Measurements from ENCODE around the gene KHDRBS2. TPM values are rescaled to one million over a fixed set of nuclear protein-coding genes. Genes with fewer than 3 reads are reported as not detected.

The KHDRBS2 gene
- total RNA-seq, 1 donor: not detected

DNA sequence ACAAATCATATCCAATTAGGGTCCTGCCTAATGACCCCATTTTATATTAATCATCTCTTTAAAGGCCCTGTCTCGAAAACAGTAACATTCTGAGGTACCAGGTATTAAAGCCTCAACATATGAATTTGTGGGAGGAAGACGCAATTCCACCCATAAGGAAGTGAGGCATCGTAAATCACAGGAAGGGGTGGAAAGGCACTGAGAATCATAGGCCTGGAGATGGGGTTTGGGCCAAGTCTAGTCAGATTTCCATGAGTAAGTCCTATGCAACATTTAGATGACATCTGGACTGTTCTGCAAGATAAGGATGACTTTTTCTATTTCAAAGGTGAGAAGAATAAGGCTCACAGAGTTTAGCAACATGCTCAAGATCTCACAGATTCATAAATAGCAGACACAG, 534.0 kb downstream of the KHDRBS2 start:
- TF ChIP-seq, protein P1, sequence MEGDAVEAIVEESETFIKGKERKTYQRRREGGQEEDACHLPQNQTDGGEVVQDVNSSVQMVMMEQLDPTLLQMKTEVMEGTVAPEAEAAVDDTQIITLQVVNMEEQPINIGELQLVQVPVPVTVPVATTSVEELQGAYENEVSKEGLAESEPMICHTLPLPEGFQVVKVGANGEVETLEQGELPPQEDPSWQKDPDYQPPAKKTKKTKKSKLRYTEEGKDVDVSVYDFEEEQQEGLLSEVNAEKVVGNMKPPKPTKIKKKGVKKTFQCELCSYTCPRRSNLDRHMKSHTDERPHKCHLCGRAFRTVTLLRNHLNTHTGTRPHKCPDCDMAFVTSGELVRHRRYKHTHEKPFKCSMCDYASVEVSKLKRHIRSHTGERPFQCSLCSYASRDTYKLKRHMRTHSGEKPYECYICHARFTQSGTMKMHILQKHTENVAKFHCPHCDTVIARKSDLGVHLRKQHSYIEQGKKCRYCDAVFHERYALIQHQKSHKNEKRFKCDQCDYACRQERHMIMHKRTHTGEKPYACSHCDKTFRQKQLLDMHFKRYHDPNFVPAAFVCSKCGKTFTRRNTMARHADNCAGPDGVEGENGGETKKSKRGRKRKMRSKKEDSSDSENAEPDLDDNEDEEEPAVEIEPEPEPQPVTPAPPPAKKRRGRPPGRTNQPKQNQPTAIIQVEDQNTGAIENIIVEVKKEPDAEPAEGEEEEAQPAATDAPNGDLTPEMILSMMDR (IDR thresholded peaks at IDR 0.05; ENCODE audit: insufficient read depth, low read length): no peak
- no peak for DNase-seq (ENCODE audit: low read depth)
- no peak overlapping the region for H3K4me3 ChIP-seq (ENCODE audit: low read depth, low read length)

DNA sequence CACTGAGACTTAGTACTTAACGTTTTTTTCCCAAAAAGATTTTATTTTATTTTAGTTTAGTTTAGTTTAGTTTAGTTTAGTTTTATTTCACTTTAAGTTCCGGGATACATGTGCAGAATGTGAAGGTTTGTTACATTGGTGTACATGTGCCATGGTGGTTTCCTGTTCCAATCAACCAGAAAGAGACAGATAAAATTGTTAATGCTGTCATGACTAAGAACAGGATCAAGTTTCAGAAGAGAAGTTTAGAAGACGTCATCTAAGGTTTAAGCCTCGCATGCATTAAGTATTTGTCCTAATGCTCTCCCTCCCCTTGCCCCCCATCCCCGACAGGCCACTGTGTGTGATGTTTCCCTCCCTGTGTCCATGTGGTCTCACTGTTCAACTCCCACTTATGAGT, 540.0 kb downstream of the KHDRBS2 start:
- TF ChIP-seq, protein P1 (IDR thresholded peaks at IDR 0.05; ENCODE audit: insufficient read depth, low read length): no peak
- DNase-seq (ENCODE audit: low read depth): no peak
- H3K4me3 ChIP-seq (ENCODE audit: low read depth, low read length): no peak overlapping the region

DNA sequence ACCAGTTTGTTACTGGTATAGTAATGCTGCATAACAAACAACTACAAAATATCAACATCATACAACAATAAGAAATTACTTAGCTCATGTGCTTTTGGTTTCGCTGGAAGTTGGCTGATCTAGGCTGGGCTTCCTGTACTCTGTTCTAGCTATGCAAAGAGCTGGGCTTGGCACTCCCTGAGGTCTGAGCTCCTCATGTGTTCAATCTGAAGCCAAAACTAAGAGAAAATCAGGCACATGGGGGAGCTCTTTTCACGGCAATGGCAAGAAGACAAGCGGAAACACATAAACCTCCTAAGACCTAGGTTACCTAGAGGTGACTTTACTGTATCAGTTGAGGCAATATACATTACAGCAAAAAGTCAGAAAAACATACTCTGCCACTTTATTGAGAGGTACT, 574.2 kb downstream of the KHDRBS2 start:
- DNase-seq (ENCODE audit: low read depth): no peak

DNA sequence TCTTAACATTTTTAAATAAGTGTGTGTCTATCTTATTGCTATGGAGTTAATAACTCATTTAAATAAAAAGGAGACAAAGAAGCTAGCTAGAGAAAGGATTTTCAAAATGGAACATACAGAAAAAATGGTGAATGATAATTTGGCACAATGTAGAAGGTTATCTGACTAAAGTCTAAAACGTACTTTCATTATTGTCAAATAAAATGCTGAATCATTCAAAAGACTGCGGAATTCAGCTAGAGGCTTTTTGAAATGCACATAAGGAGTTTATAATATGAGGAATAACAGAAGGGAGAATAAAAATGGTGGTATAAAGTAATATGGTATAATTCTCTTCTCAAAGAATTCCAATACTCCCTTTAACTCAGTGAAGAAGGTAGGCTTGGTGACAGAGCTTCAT, 597.9 kb downstream of the KHDRBS2 start:
- TF ChIP-seq, protein P1 (IDR thresholded peaks at IDR 0.05; ENCODE audit: insufficient read depth, low read length): no peak
- H3K4me3 ChIP-seq (ENCODE audit: low read depth, low read length): no peak overlapping the region
- no peak for DNase-seq (ENCODE audit: low read depth)

More for the DNA sequence above, 574.2 kb downstream of the KHDRBS2 start:
- H3K4me3 ChIP-seq (ENCODE audit: low read depth, low read length): no peak overlapping the region
- TF ChIP-seq, protein P1 (IDR thresholded peaks at IDR 0.05; ENCODE audit: insufficient read depth, low read length): no peak

DNA sequence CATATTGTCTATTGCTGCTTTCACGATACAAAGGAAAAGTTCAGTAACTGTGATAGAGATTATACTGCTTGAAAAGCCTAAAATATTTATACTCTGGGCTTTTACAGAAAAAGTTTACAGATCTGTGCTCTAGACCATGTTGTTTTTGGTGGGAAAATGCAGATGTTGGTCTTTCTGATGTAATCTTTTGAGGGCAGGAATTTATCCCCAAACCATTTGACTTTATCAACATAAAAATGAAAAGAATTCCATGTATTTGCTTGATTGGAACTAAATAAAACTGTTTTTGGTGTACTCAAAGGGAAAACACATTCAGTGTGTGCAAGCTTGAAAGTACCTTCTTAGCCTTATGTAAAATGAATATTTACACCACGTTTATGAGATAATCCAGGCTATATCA, 603.5 kb downstream of the KHDRBS2 start:
- TF ChIP-seq, protein P1 (IDR thresholded peaks at IDR 0.05; ENCODE audit: insufficient read depth, low read length): no peak
- H3K4me3 ChIP-seq (ENCODE audit: low read depth, low read length): no peak overlapping the region
- DNase-seq (ENCODE audit: low read depth): no peak

DNA sequence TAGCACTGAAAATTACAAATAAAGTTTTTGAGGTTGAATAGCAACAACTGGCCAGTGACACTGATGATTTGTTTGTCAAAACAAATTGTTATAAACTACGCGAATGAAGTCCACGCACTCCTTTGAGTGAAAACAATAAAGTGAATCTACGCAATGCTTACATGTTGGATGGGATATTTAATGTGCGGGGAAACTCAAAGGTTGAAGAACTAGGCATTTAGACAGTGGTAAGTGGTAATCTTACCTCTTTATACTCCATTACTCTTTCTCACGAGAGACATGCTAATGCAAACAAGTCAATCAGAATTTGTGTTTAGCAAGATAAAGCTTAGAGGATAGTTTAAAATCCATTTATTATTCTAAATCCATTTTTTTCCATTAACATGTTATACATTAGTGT, 606.4 kb downstream of the KHDRBS2 start:
- H3K4me3 ChIP-seq (ENCODE audit: low read depth, low read length): no peak overlapping the region
- TF ChIP-seq, protein P1 (IDR thresholded peaks at IDR 0.05; ENCODE audit: insufficient read depth, low read length): no peak
- no peak for DNase-seq (ENCODE audit: low read depth)

DNA sequence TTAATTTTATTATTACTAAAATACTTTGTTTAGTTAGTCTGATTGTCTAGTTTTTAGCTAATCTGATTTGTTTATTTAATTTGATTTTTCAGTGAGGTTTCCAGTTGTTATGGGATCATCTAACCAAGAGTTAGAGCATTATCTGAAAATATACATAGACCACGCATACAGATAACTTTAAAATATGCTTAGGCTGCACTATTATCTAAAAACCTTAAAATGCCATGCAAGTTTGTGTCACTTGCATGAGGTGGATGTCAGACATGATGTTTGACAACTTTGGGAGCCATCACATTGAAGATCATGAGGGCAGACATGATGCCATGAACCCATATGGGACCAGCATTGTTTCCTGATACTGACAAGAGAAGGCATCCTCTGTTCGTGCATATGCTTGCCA, 610.3 kb downstream of the KHDRBS2 start:
- no peak for DNase-seq (ENCODE audit: low read depth)
- no peak overlapping the region for H3K4me3 ChIP-seq (ENCODE audit: low read depth, low read length)
- TF ChIP-seq, protein P1 (IDR thresholded peaks at IDR 0.05; ENCODE audit: insufficient read depth, low read length): no peak

Data from fibroblast of the aortic adventitia (primary cell).